IPS DF 6.9 (cell line): Measurements from ENCODE around the gene PLPP3.

Experiments
- DNase-seq: peaks from one replicate; pipeline ENCODE4 v3.0.0-alpha.2; 2013; ENCODE audit warnings: low read depth, low spot score
- H3K27ac ChIP-seq: one replicate; pipeline ENCODE4 v1.5.1; 2013; ENCODE audit warnings: low read length, control low read depth
- H3K27me3 ChIP-seq: 2 replicates; pipeline ENCODE4 v1.6.1; 2013; ENCODE audit warnings: mild to moderate bottlenecking, low read length; ENCODE audit not compliant: control insufficient read depth, insufficient read depth
- H3K36me3 ChIP-seq: 2 replicates; pipeline ENCODE4 v1.6.1; 2013; ENCODE audit warnings: low read length; ENCODE audit not compliant: control insufficient read depth, insufficient read depth
- H3K4me1 ChIP-seq: 2 replicates; pipeline ENCODE4 v1.6.1; 2013; ENCODE audit warnings: low read length; ENCODE audit not compliant: control insufficient read depth, insufficient read depth
- H3K4me3 ChIP-seq: 2 replicates; pipeline ENCODE4 v1.5.1; 2013; ENCODE audit warnings: mild to moderate bottlenecking, low read length
- H3K9me3 ChIP-seq: 2 replicates; pipeline ENCODE4 v1.6.1; 2013; ENCODE audit warnings: low read length, inconsistent platforms; ENCODE audit not compliant: control insufficient read depth, insufficient read depth
- WGBS: extraction: QIAGEN DNeasy Blood & Tissue Kit; methylation state at CpG from one replicate; pipeline ENCODE4 v1.1.7; 2013; ENCODE audit warnings: mixed read lengths, missing lambda C conversion rate; ENCODE audit not compliant: insufficient read length, insufficient coverage; 5-methylcytosine and 5-hydroxymethylcytosine counted together

Gene PLPP3

GRCh38 chr1:56501426-56501825 lies 77.9 kb downstream of the PLPP3 start:
- no peak overlapping the region for H3K4me3 ChIP-seq
- H3K27me3 ChIP-seq, result no peaks in the 10 kb centered on the region
- H3K36me3 ChIP-seq, result peaks cover 5% of the 10 kb centered on the region; the same call in 1 of the 2 replicates
- no peaks in the 10 kb centered on the region for H3K4me1 ChIP-seq
- no CpG with 5 or more reads among the region's 1 CpG for WGBS
- H3K27ac ChIP-seq, result no peak overlapping the region
- DNase-seq, result no peak
- no peaks in the 10 kb centered on the region for H3K9me3 ChIP-seq

GRCh38 chr1:56496821-56497772 lies 82.3 kb downstream of the PLPP3 start:
- H3K9me3 ChIP-seq, result no peaks in the 10 kb centered on the region
- H3K27ac ChIP-seq, result no peak overlapping the region
- no peaks in the 10 kb centered on the region for H3K4me1 ChIP-seq
- no peaks in the 10 kb centered on the region for H3K27me3 ChIP-seq
- WGBS, result no CpG with 5 or more reads among the region's 12 CpGs
- H3K36me3 ChIP-seq, result peaks cover 3% of the 10 kb centered on the region; the same call in 1 of the 2 replicates
- H3K4me3 ChIP-seq, result no peak overlapping the region
- DNase-seq, result no peak

GRCh38 chr1:56496158-56496557 lies 83.2 kb downstream of the PLPP3 start:
- H3K27ac ChIP-seq, result no peak overlapping the region
- H3K36me3 ChIP-seq, result peaks cover 3% of the 10 kb centered on the region; the same call in 1 of the 2 replicates
- H3K4me3 ChIP-seq, result no peak overlapping the region
- no peaks in the 10 kb centered on the region for H3K27me3 ChIP-seq
- no CpG with 5 or more reads among the region's 2 CpGs for WGBS
- no peaks in the 10 kb centered on the region for H3K9me3 ChIP-seq
- DNase-seq, result no peak
- no peaks in the 10 kb centered on the region for H3K4me1 ChIP-seq

GRCh38 chr1:56495538-56495937 lies 83.8 kb downstream of the PLPP3 start:
- WGBS, result no CpG with 5 or more reads among the region's 10 CpGs
- Histone ChIP-seq H3K36me3 (peaks cover 3% of the 10 kb centered on the region; the same call in 1 of the 2 replicates), H3K4me1 (no peaks in the 10 kb centered on the region), H3K4me3 (no peak overlapping the region), H3K27ac (no peak overlapping the region), H3K27me3 (no peaks in the 10 kb centered on the region), H3K9me3 (no peaks in the 10 kb centered on the region)
- no peak for DNase-seq

- H3K4me3 ChIP-seq, result no peak overlapping the region
- H3K4me1 ChIP-seq, result no peaks in the 10 kb centered on the region
- DNase-seq, result no peak
- H3K9me3 ChIP-seq, result no peaks in the 10 kb centered on the region
- no peaks in the 10 kb centered on the region for H3K27me3 ChIP-seq
- peaks cover 3% of the 10 kb centered on the region; the same call in 1 of the 2 replicates for H3K36me3 ChIP-seq
- no CpG with 5 or more reads among the region's 5 CpGs for WGBS
- no peak overlapping the region for H3K27ac ChIP-seq
Measured at GRCh38 chr1:56494306-56494705, 85.1 kb downstream of the PLPP3 start.

GRCh38 chr1:56493826-56494225 lies 85.5 kb downstream of the PLPP3 start:
- Histone ChIP-seq H3K36me3 (peaks cover 3% of the 10 kb centered on the region; the same call in 1 of the 2 replicates), H3K4me1 (no peaks in the 10 kb centered on the region), H3K27me3 (no peaks in the 10 kb centered on the region), H3K27ac (no peak overlapping the region), H3K9me3 (no peaks in the 10 kb centered on the region), H3K4me3 (no peak overlapping the region)
- DNase-seq, result no peak
- no CpG with 5 or more reads among the region's 2 CpGs for WGBS

- Histone ChIP-seq H3K36me3 (peaks cover 3% of the 10 kb centered on the region; the same call in 1 of the 2 replicates), H3K27me3 (no peaks in the 10 kb centered on the region), H3K4me3 (no peak overlapping the region), H3K4me1 (no peaks in the 10 kb centered on the region), H3K27ac (no peak overlapping the region), H3K9me3 (no peaks in the 10 kb centered on the region)
- no peak for DNase-seq
- no CpG with 5 or more reads among the region's 5 CpGs for WGBS
Measured at GRCh38 chr1:56491441-56491840, 87.9 kb downstream of the PLPP3 start.

GRCh38 chr1:56490619-56491018 lies 88.7 kb downstream of the PLPP3 start:
- Histone ChIP-seq H3K36me3 (no peaks in the 10 kb centered on the region; the same call in 1 of the 2 replicates), H3K27ac (no peak overlapping the region), H3K4me3 (no peak overlapping the region), H3K9me3 (no peaks in the 10 kb centered on the region), H3K27me3 (no peaks in the 10 kb centered on the region), H3K4me1 (no peaks in the 10 kb centered on the region)
- no CpG with 5 or more reads among the region's 2 CpGs for WGBS
- no peak for DNase-seq

- no peak overlapping the region for H3K4me3 ChIP-seq
- no peaks in the 10 kb centered on the region for H3K4me1 ChIP-seq
- no peaks in the 10 kb centered on the region for H3K27me3 ChIP-seq
- WGBS, result no CpG with 5 or more reads among the region's 8 CpGs
- no peak for DNase-seq
- H3K27ac ChIP-seq, result no peak overlapping the region
- H3K36me3 ChIP-seq, result no peaks in the 10 kb centered on the region; the same call in 1 of the 2 replicates
- H3K9me3 ChIP-seq, result no peaks in the 10 kb centered on the region
Measured at GRCh38 chr1:56489695-56490094, 89.7 kb downstream of the PLPP3 start.

- Histone ChIP-seq H3K4me1 (no peaks in the 10 kb centered on the region), H3K27me3 (no peaks in the 10 kb centered on the region), H3K9me3 (no peaks in the 10 kb centered on the region)
Measured at GRCh38 chr1:56484695-56485094, 94.7 kb downstream of the PLPP3 start.

More at GRCh38 chr1:56484695-56485094, 94.7 kb downstream of the PLPP3 start:
- Histone ChIP-seq H3K4me3 (no peak overlapping the region), H3K36me3 (no peaks in the 10 kb centered on the region), H3K27ac (no peak overlapping the region)
- DNase-seq, result no peak
